Mesodermal cell (in vitro differentiated cells): ENCODE measurements around the gene ELOF1.
"Not testable (repeated sequence)": the region's sequence is repeated elsewhere in the genome, so short reads cannot be mapped to it uniquely, and the experiment has no call there.

ENCODE experiments used
- H3K27ac ChIP-seq: 2 replicates; pipeline ENCODE4 v1.7.0; 2013; ENCODE audit warnings: mild to moderate bottlenecking, low read depth, low read length, moderate library complexity; ENCODE audit not compliant: severe bottlenecking
- H3K36me3 ChIP-seq: 2 replicates; pipeline ENCODE4 v1.7.1; 2013; ENCODE audit warnings: mild to moderate bottlenecking, low read length, moderate library complexity; ENCODE audit not compliant: control insufficient read depth, insufficient read depth
- H3K4me1 ChIP-seq: one replicate; pipeline ENCODE4 v1.7.1; 2013; ENCODE audit warnings: mild to moderate bottlenecking, low read length; ENCODE audit not compliant: insufficient read depth, control insufficient read depth, poor library complexity, severe bottlenecking
- H3K4me3 ChIP-seq: 2 replicates; pipeline ENCODE4 v1.7.0; 2013; ENCODE audit warnings: low read length, control low read depth, mild to moderate bottlenecking; ENCODE audit not compliant: insufficient read depth, poor library complexity, severe bottlenecking; ENCODE audit errors: extremely low read depth
- H3K9me3 ChIP-seq: 2 replicates; pipeline ENCODE4 v1.7.1; 2013; ENCODE audit warnings: mild to moderate bottlenecking, low read length, moderate library complexity; ENCODE audit not compliant: control insufficient read depth
- WGBS, 2 experiments: methylation state at CpG; one replicate each; pipeline ENCODE4 v1.1.5; 2013; ENCODE audit warnings: missing lambda C conversion rate in 2 of 2; ENCODE audit not compliant: insufficient coverage in 2 of 2; 5-methylcytosine and 5-hydroxymethylcytosine counted together

Gene ELOF1

GRCh38 chr19:11587302-11587974 is 28.4 kb upstream of the ELOF1 start:
- H3K4me1 ChIP-seq: no peaks in the 10 kb centered on the region
- WGBS, 2 experiments: 0% methylated on average over 1 to 5 of the region's 7 CpGs
- no peaks in the 10 kb centered on the region for H3K36me3 ChIP-seq
- H3K4me3 ChIP-seq: no peak overlapping the region
- H3K27ac ChIP-seq: no peak overlapping the region
- H3K9me3 ChIP-seq: no peaks in the 10 kb centered on the region

GRCh38 chr19:11586331-11586730 is 27.3 kb upstream of the ELOF1 start:
- H3K36me3 ChIP-seq: no peaks in the 10 kb centered on the region
- H3K4me3 ChIP-seq: no peak overlapping the region
- H3K4me1 ChIP-seq: no peaks in the 10 kb centered on the region
- H3K9me3 ChIP-seq: no peaks in the 10 kb centered on the region
- 83 to 89% methylated on average over 4 of the region's 6 CpGs for WGBS, 2 experiments
- no peak overlapping the region for H3K27ac ChIP-seq

- no CpG with 5 or more reads among the region's 3 CpGs for WGBS, 2 experiments
- H3K27ac ChIP-seq: no peak overlapping the region
- H3K36me3 ChIP-seq: no peaks in the 10 kb centered on the region
- H3K9me3 ChIP-seq: no peaks in the 10 kb centered on the region
- no peaks in the 10 kb centered on the region for H3K4me1 ChIP-seq
- H3K4me3 ChIP-seq: no peak overlapping the region
Measured at GRCh38 chr19:11581740-11582139, 22.7 kb upstream of the ELOF1 start.

- Histone ChIP-seq H3K4me3 (no peak overlapping the region), H3K4me1 (no peaks in the 10 kb centered on the region), H3K9me3 (no peaks in the 10 kb centered on the region), H3K27ac (no peak overlapping the region), H3K36me3 (no peaks in the 10 kb centered on the region)
- WGBS, 2 experiments: no CpG with 5 or more reads among the region's 4 CpGs
Measured at GRCh38 chr19:11580116-11580515, 21.1 kb upstream of the ELOF1 start.

GRCh38 chr19:11578258-11579142 is 19.5 kb upstream of the ELOF1 start:
- WGBS, 2 experiments: 89 to 92% methylated on average over 53 to 56 of the region's 62 CpGs
- H3K9me3 ChIP-seq: no peaks in the 10 kb centered on the region
- H3K36me3 ChIP-seq: no peaks in the 10 kb centered on the region
- no peaks in the 10 kb centered on the region for H3K4me1 ChIP-seq
- H3K4me3 ChIP-seq: no peak overlapping the region
- no peak overlapping the region for H3K27ac ChIP-seq

- Histone ChIP-seq H3K4me1 (no peaks in the 10 kb centered on the region), H3K36me3 (no peaks in the 10 kb centered on the region), H3K9me3 (no peaks in the 10 kb centered on the region), H3K27ac (no peak within 1 kb of the TSS), H3K4me3 (no peak within 1 kb of the TSS)
- 82 to 84% methylated on average over 11 to 12 of the region's 18 CpGs for WGBS, 2 experiments
Measured at GRCh38 chr19:11577451-11578257, 18.6 kb upstream of the ELOF1 start, which contains the start of gene ACP5. Gene ACP5 (minus strand): TSS chr19:11577645. CDS start chr19:11577317, 328 bp downstream.

GRCh38 chr19:11576227-11576626 is 17.2 kb upstream of the ELOF1 start:
- Histone ChIP-seq H3K4me1 (no peaks in the 10 kb centered on the region), H3K27ac (no peak overlapping the region)
- WGBS, 2 experiments: 82 to 89% methylated on average over 13 to 15 of the region's 15 CpGs

GRCh38 chr19:11574689-11575088 is 15.7 kb upstream of the ELOF1 start:
- no peak overlapping the region for H3K27ac ChIP-seq
- no peaks in the 10 kb centered on the region for H3K9me3 ChIP-seq
- no peaks in the 10 kb centered on the region for H3K4me1 ChIP-seq
- H3K4me3 ChIP-seq: no peak overlapping the region
- WGBS, 2 experiments: 95 to 98% methylated on average over 9 of the region's 9 CpGs
- no peaks in the 10 kb centered on the region for H3K36me3 ChIP-seq

More at GRCh38 chr19:11576227-11576626, 17.2 kb upstream of the ELOF1 start:
- Histone ChIP-seq H3K36me3 (no peaks in the 10 kb centered on the region), H3K4me3 (no peak overlapping the region), H3K9me3 (no peaks in the 10 kb centered on the region)

- H3K4me3 ChIP-seq, H3K36me3 ChIP-seq, H3K9me3 ChIP-seq, H3K27ac ChIP-seq, H3K4me1 ChIP-seq: not testable (repeated sequence)
- WGBS, 2 experiments: 69 to 79% methylated on average over 3 to 4 of the region's 4 CpGs
Measured at GRCh38 chr19:11573763-11574162, 14.7 kb upstream of the ELOF1 start.

GRCh38 chr19:11573354-11573753 is 14.3 kb upstream of the ELOF1 start:
- not testable (repeated sequence) for H3K9me3 ChIP-seq, H3K4me3 ChIP-seq, H3K27ac ChIP-seq, H3K4me1 ChIP-seq, H3K36me3 ChIP-seq
- WGBS, 2 experiments: 92 to 95% methylated on average over 3 to 4 of the region's 6 CpGs
